C4-2B (cell line): ENCODE data around the gene ZNF75A.

ENCODE experiments used
- CTCF ChIP-seq: fragments of 450-650 bp; conservative IDR thresholded peaks from 2 replicates; pipeline ENCODE4 v1.5.1; 2017; ENCODE audit warnings: mild to moderate bottlenecking
- ZFX ChIP-seq: fragments of 450-650 bp; IDR thresholded peaks from 2 replicates; pipeline ENCODE4 v1.6.1; 2017

DNA sequence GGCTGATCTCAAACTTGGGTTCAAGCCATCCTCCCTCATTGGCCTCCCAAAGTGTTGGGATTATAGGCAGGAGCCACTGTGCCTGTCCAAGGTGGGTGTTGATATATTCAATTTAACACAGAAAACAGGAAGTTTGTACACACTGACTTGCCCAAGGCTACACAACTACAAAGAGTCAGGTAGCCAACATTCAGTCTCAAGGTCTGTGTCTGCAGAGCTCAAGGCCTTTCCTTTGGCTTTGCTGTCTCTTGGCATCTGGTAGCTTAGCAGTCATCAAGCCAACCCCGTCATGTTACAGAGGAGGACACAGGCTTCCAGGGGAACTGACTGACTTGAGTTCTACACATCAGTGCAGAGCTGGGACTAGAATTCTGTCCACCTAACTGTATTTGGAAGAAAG lies 37.0 kb upstream of the ZNF75A start:
- TF ChIP-seq CTCF (no peak), ZFX (no peak)
